ENCODE results near the gene TDRD3.
A peak's percentile ranks its signal among the peaks of the same experiment; 100 is the strongest.

The TDRD3 gene

DNA sequence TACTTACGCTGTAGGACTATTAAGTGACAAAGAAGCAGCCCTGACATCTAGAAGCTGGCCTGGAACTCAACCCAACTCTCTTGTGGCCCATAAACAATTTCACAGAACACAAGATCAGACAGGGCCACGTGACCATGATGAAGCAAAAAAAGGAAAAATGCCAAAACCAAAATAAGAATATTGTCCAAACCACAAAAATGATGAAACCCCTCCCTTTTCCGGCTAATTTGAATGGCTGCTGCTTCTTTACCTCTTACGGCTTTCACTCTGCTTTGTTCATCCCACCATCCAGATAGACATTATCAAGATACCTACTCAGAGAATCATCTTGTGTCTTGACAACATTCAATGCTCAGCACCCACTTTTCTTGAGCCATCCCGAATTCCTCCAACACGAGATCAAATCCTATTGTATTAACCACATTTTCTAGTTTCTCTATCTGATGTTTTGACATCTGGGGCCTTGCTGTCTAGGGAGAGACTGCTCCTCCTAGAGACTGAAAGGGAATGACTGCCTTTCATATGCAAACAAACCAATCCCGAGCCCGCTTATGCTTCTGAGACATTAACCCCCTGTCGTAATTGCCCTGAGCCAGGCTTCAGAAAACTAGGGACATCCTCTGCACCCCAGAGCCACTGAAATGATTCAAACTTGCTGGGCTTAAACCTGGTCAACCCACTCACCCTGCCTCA, 186.3 kb downstream of the TDRD3 start:
- DNase-seq: no peak

DNA sequence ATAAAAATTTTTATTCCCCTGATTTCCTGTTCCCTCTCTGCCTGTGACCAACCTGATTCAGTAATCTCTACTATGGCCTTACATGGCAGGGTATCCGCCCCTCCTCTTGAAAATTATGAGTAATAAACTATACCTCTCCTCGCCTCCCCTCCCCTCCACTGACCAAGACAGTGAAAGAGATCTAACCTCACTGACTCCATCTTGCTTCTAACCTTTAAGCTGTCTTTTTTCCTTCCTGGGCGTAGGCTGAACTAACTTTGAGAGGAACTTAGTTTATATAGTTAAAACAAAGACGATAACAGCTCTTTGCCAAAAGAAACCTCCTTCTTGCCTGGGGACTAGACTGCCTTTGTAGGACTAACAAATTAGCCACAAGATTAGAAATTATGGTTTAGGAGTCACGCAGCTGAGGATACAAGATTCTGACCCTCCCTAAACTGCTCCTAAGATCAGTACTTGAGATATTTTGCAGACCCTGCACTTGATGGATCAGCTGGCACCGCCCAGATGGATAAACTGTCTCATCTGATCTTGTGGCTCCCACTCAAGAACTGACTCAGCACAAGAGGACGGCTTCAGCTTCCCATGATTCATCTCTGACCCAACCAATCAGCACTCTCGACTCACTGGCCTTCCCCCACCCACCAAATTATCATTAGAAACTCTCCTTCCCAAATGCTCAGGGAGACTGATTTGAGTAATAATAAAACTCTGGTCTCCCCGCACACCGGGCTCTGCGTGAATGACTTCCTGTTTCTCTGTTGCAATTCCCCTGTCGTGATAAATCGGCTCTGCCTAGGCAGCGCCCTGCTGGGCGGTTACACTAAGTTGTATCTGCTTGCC, 187.1 kb downstream of the TDRD3 start:
- no peak for DNase-seq

DNA sequence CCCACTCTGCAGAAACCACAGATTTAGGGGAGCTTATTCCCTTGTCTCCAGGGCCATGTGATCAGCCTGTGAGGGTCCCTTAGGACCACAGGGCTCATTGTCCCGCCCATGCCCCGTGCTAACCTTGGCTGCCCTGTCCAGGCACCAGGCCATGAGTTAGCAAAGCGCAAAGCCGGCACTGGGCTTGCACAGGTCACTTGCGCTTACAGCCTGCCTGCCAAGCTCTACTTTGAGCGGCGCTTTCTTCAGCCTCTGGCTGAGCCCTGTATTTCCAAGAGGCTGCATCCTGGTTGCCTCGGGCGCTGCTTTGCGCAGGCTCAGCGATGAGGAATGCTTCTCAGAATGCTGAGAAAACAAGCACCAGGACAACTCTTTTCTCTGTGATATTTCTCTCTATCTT, 188.0 kb downstream of the TDRD3 start:
- DNase-seq: no peak

DNA sequence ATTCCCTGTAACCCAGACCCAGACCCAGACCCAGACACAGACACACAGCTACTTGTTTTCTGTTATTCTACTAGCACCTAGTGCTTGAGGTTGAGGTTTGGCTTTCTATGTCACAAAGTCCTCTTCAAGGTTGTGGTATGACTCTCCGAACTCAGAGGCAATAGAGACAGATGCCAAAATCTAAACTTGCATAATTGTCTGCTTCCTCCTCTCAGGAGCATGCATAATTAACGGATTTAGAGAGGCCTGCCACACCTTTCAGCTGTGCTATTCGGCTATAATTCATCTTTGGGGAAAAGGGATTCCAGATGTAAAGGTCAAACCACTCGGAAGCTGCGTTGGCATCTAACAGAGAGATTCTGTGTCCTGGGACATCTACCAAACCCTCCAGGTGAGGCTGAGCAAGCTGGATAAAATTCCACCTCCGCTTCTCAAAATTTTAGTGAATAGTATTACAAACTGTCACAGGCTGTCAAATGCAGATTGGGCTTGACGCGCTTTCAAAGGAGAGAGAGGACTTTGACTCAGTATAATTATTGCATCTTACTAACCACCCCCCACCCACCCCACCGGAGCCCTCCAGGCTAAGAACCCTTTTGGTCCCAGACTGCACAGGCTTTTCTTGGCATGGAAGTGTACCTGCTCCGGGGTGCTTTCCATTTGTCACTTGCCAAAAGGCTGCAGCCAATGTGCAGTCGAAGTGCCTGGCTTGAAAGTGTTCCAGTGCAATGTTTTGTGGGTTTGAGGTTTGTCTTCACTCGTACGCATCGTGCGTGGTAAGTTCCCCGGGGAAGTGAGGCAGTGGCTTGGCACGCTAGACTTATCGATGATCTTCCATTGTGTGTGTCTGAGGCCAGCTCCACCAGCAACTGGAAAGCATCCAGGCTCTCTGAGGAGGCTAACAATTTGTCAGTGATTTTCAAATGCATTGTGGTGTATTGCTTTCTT, 194.1 kb downstream of the TDRD3 start:
- no peak for DNase-seq

DNA sequence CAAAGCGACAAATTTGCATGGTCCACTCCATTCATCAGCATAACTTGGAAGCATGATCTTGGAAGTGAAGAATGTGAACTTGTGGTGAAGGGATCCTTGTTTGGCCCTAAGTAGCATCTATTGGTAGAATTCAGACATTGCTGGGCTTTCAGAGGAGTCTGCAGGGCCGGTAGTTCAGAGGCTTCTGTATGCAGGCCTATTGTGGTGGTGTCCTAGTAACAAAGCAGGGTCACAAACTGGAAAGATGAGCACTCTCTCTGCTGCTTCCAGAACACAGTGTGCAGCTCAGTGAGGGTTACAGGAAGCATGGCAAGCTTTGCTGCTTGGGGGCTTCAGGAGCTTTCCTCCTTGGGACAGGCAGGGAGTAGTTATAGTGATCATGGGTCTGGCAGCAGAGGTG, 206.0 kb downstream of the TDRD3 start:
- no peak for DNase-seq

DNA sequence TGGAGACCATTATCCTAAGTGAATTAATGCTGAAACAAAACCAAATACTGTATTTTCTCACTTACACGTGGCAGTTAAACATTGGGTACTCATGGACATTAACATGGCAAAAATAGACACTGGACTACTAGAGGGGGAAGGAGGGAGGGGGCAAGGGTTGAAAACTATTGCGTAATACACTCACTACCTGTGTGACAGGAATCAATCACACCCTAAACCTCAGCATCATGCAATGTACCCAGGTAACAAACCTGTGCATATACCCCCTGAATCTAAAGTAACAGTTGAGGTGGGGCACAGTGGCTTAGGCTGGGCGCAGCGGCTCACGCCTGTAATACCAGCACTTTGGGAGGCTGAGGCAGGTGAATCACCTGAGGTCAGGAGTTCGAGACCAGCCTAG, 207.0 kb downstream of the TDRD3 start:
- no peak for DNase-seq

DNA sequence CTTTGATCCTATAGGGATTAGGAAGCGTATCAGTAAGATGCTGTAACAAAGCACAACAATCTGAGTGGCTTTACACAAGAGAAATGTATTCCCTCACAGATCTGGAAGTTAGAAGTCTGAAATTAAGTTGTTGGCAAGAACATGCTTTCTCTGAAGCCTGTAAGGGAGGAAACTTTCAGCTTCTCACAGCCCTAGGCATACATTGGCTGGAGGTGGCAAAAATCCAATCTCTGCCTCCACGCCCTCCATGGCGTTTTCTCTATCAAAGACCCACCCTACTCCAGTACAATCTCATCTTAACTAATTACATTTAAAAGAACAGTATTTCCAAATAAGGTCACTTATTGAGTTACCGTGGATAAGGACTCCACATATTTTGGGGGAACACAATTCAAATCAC, 211.9 kb downstream of the TDRD3 start:
- no peak for DNase-seq

DNA sequence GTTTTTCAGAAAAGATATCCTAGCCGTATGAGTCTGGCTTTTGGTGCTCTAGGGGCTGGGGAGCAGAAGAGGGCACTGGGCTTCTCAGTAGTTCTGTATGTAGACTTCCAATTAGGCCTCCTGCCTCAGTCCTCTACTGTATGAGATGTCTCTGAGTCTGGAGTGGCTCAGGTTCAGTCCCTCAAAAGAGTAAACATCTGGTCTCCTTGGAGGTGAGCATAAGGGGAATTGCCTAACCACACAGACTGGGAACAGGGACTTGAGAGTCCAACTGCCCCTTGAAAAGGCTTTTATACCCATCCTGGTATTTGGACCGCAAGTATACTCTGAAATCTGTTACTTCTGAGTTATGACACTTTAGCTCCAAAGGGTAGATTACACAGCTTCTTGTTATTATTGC, 214.5 kb downstream of the TDRD3 start:
- DNase-seq: no peak

DNA sequence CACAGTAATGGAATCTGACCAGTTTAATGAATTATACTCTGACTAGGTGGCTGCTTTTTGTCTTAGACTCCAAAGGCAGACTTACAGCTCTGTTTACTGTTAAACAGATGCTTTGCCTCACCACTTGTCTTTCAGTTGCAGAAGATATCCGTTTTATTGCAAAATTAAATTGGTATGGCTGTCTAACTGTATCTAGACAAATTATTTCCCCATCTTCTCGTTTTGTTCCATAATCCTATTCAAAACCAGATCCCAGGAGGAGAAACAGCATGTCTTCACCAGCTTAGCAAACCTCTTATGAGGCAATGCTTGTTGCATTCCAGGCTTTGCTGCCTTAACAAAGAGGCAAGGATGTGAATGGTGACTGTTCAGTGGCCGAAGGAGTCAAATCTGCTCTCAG, 215.6 kb downstream of the TDRD3 start:
- no peak for DNase-seq

DNA sequence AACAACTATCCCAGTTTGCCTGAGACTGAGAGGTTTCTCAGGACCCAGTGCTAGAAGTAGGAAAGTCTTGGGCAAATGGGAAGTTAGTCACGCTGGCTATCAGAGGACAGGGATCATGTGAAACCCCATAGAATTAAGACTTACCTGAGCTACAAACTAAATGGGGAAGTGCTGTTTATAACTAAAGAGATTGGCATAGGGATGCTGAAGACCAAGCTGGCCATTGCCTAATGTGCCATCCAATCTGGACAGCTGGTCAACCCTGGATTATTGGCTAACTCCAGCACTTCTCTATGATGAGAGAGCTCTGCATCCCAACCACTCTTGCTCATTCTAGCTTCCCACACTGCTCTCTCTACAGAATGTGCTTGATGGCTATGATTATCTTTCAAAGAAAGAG, 216.1 kb downstream of the TDRD3 start:
- no peak for DNase-seq

DNA sequence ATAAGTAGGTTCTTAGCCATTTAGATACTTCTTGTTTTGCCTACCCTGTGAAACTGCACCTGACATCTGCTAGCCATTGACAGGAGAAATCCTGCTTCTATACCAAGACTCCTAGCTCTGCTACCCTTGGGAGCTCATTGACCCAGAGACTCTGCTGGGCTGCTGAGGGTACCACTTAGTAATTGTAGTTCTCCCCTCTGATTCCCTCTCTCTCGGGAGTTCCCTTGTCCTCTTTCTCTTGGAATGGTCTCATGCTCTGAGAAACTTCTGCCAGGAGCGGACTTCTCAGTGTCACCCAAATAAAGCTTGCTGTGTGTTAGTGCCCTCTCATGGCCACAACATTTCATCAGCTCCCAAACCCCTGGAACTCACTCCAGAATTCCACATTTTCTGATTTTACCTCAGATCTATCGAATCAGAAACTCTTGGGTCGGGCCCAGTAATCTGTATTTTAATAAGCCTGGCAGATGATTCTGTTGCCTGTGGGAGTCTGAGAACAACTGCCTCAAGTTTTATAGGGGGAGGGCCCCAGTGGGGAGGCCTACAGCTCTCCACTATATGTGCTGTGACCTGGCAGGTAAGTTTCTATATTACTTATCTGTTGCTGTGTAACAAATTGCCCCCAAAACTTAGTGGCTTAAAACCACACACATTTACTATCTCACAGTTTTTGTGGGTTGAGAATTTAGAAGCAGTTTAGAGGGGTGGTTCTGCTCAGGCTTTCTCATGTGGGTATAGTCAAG, 221.1 kb downstream of the TDRD3 start:
- DNase-seq: no peak

DNA sequence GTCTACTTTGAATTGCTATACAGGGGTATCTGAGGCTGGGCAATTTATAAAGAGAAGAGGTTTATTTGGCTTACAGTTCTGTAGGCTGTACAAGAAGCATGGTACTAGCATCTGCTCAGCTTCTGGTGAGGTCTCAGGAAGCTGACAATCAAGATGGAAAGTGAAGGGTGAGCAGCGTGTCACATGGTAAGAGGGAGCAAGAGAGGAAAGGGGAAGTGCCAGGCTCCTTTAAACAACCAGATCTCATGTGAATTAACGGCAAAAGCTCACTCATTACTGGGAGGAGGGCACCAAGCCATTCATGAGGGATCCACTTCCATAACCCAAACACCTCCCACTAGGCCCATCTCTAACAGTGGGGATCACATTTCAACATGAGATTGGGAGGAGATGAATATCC, 222.4 kb downstream of the TDRD3 start:
- no peak for DNase-seq

DNA sequence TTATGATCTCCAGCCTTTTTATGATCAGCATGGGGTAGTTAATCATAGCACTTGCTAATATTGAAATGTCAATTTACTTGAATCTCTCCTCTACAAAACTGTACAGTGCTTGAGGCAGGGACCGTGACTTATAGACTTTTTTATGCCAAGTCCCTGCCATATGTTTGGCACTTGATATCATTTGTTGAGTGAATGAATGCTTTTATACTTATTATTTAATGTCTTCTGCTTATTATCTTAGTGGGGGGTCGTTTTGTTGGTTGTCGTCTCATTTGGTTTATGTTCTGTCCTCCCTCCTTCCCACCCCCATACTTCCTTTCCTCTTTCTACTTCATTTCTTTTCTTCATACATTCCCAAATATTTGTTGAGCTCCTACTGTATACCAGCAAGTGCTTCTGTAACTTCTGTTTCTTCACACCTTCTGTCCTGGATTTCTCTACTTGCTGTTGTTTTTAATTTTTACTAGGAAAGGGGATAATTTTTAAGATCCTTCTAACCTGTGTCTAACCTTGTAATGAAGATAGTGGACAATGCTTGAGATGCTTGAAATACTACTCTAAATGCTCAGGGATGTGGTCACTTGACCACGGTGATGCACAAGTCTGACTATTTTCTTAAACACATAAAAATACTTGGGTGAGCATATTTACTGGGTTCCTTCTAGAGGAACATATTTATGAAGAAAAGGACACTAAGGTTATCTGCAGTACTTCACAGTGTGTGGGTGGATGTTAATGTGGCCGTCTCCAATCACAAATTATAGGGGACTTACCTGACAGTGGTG, 223.8 kb downstream of the TDRD3 start:
- DNase-seq: peak; percentile 13

DNA sequence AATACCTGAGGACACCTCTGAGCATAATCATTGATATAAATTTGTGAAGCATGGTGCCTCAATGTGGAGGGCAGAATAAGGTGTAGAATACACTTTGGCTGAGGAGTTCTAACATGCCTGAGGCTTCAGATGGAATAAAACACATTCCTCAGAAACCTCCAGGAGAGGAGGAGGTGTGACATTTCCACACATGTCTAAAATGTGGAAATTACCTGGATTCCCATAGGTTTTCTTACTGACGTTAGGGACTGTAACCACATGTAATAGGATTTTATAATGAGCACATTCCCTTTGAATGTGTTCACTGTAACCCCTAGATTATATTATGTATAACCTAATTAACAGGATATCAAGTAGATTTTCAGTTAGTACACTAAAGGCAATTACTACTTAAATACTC, 226.1 kb downstream of the TDRD3 start:
- no peak for DNase-seq

All from kidney glomerular epithelial cell (primary cell).